ENCODE measurements around the gene XPR1. TPM values are rescaled to one million over a fixed set of nuclear protein-coding genes. Genes with fewer than 3 reads are reported as not detected.

Gene XPR1
- total RNA-seq, 1 experiment from 2014 or later: 19.9 TPM

DNA sequence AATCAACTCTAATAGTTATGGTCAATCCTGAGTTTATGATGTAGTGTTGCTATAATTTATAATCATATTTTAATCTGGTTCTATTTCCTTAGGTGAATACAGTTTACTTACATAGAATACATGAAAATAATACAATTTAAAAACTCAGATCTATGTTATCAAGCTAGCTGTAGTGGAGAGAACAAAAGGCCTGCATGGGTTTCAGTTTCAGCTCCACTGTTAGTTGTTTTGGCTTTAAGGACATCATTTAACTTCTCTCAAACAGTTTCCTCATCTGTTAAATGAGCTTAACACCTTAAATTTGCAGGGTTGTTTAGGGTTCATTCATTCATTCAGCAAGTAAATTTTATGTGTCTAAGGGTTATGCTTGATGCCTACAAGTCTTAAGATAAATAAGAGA is 182.4 kb downstream of the XPR1 start:
- Histone ChIP-seq H3K9me2 (ENCODE audit: insufficient read depth) (no peaks in the 10 kb centered on the region), H4K20me1 (ENCODE audit: insufficient read depth) (no peaks in the 10 kb centered on the region), H2AFZ (ENCODE audit: low read depth, low read length, poor library complexity, severe bottlenecking) (no peak overlapping the region), H3K4me1 (ENCODE audit: control insufficient read depth in 1 of 2, insufficient read depth in 2 of 2, low read length in 2 of 2) (no peaks in the 10 kb centered on the region), H3K27ac (ENCODE audit: low read depth, low read length) (no peak overlapping the region), H3K27me3 (ENCODE audit: insufficient read depth, low read length) (no peaks in the 10 kb centered on the region), H3K9me3 (ENCODE audit: control insufficient read depth in 1 of 2, insufficient read depth in 1 of 2, low read depth in 1 of 2, low read length in 2 of 2) (no peaks in the 10 kb centered on the region), H3K9ac (ENCODE audit: low read length) (no peak overlapping the region), H3K79me2 (ENCODE audit: insufficient read depth, low read length) (no peaks in the 10 kb centered on the region), H3K4me3 (replicated peaks in 1 of 2; ENCODE audit: low read depth in 1 of 2, low read length in 2 of 2) (no peak overlapping the region), H3K4me2 (ENCODE audit: low read length) (no peak overlapping the region), H3K36me3 (ENCODE audit: control insufficient read depth in 1 of 2, insufficient read depth in 2 of 2, low read length in 2 of 2) (no peaks in the 10 kb centered on the region)
- BruUV-seq (replicated peaks): no TSS peak
- ChIA-PET RAD21 (ENCODE audit: low non-redundant PET in 1 of 2, low total read pairs in 2 of 2, uncharacterized antibody in 2 of 2, unreplicated experiment in 2 of 2) (no interaction called here), CTCF (no interaction called here), POLR2A (no interaction called here)
- ATAC-seq (no peak), DNase-seq (ENCODE audit: low read depth, low spot score) (no peak)
- intact Hi-C loops (cut with micrococcal nuclease): no loop called here
- no peak for TF ChIP-seq CEBPB (IDR thresholded peaks at IDR 0.05; ENCODE audit: low read depth)
- no peak for TF ChIP-seq JUND (IDR thresholded peaks at IDR 0.05)
- TF ChIP-seq EGR1 (IDR thresholded peaks at IDR 0.05; ENCODE audit: low read depth): no peak
- no peak for TF ChIP-seq EZH2phosphoT487 (IDR thresholded peaks at IDR 0.05; ENCODE audit: borderline replicate concordance)
- TF ChIP-seq RAD21 (IDR thresholded peaks at IDR 0.05; ENCODE audit: low read depth): no peak
- TF ChIP-seq SIN3A (IDR thresholded peaks at IDR 0.05; ENCODE audit: low read depth): no peak
- no peak for TF ChIP-seq TCF7L2 (IDR thresholded peaks at IDR 0.05; ENCODE audit: borderline replicate concordance, extremely low read depth, insufficient read depth, insufficient read length)
- no peak for TF ChIP-seq CBX3 (IDR thresholded peaks at IDR 0.05; ENCODE audit: low read depth)
- TF ChIP-seq, protein P1, sequence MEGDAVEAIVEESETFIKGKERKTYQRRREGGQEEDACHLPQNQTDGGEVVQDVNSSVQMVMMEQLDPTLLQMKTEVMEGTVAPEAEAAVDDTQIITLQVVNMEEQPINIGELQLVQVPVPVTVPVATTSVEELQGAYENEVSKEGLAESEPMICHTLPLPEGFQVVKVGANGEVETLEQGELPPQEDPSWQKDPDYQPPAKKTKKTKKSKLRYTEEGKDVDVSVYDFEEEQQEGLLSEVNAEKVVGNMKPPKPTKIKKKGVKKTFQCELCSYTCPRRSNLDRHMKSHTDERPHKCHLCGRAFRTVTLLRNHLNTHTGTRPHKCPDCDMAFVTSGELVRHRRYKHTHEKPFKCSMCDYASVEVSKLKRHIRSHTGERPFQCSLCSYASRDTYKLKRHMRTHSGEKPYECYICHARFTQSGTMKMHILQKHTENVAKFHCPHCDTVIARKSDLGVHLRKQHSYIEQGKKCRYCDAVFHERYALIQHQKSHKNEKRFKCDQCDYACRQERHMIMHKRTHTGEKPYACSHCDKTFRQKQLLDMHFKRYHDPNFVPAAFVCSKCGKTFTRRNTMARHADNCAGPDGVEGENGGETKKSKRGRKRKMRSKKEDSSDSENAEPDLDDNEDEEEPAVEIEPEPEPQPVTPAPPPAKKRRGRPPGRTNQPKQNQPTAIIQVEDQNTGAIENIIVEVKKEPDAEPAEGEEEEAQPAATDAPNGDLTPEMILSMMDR (IDR thresholded peaks at IDR 0.05 in 2 of 3, conservative IDR thresholded peaks at IDR 0.05 in 1 of 3; ENCODE audit: borderline replicate concordance in 1 of 3, insufficient read depth in 1 of 3, low read depth in 2 of 3, low read length in 2 of 3): no peak

DNA sequence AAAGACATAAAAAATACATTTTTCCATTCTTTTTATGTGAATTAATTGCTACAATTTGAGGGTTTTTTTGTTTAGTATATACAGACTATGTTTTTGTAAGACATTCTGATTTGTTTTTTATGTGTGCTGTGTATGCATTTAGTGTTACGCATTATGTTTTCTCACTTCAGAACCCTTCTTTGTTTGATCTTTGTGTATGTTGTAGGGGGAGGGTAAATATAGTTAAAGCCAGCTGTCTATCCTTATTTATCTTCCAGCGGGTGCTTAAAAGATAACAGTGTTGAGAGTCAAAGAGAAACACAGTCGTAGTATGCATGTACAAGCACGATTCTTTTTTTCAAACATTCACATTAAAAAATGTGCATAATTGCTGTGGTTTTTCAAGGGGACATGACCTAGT is 183.4 kb downstream of the XPR1 start:
- H3K4me2 ChIP-seq (ENCODE audit: low read length): no peak overlapping the region
- ATAC-seq: no peak
- TF ChIP-seq JUND (IDR thresholded peaks at IDR 0.05) (no peak), SRF (IDR thresholded peaks at IDR 0.05; ENCODE audit: low read depth) (no peak), TCF7L2 (IDR thresholded peaks at IDR 0.05; ENCODE audit: borderline replicate concordance, extremely low read depth, insufficient read depth, insufficient read length) (no peak), ZFX (IDR thresholded peaks at IDR 0.05) (no peak), ELF1 (IDR thresholded peaks at IDR 0.05; ENCODE audit: borderline replicate concordance, low read depth) (no peak), CBX3 (IDR thresholded peaks at IDR 0.05; ENCODE audit: low read depth) (no peak), POLR2A (IDR thresholded peaks at IDR 0.05; ENCODE audit: borderline replicate concordance, extremely low read depth, insufficient read depth, insufficient read length) (no peak), SIN3A (IDR thresholded peaks at IDR 0.05; ENCODE audit: low read depth) (no peak)
- TF ChIP-seq, protein P2, sequence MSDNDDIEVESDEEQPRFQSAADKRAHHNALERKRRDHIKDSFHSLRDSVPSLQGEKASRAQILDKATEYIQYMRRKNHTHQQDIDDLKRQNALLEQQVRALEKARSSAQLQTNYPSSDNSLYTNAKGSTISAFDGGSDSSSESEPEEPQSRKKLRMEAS (IDR thresholded peaks at IDR 0.05): no peak
- TF ChIP-seq, protein P3, sequence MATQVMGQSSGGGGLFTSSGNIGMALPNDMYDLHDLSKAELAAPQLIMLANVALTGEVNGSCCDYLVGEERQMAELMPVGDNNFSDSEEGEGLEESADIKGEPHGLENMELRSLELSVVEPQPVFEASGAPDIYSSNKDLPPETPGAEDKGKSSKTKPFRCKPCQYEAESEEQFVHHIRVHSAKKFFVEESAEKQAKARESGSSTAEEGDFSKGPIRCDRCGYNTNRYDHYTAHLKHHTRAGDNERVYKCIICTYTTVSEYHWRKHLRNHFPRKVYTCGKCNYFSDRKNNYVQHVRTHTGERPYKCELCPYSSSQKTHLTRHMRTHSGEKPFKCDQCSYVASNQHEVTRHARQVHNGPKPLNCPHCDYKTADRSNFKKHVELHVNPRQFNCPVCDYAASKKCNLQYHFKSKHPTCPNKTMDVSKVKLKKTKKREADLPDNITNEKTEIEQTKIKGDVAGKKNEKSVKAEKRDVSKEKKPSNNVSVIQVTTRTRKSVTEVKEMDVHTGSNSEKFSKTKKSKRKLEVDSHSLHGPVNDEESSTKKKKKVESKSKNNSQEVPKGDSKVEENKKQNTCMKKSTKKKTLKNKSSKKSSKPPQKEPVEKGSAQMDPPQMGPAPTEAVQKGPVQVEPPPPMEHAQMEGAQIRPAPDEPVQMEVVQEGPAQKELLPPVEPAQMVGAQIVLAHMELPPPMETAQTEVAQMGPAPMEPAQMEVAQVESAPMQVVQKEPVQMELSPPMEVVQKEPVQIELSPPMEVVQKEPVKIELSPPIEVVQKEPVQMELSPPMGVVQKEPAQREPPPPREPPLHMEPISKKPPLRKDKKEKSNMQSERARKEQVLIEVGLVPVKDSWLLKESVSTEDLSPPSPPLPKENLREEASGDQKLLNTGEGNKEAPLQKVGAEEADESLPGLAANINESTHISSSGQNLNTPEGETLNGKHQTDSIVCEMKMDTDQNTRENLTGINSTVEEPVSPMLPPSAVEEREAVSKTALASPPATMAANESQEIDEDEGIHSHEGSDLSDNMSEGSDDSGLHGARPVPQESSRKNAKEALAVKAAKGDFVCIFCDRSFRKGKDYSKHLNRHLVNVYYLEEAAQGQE (IDR thresholded peaks at IDR 0.05; ENCODE audit: low read depth): no peak
- TF ChIP-seq, protein P4, sequence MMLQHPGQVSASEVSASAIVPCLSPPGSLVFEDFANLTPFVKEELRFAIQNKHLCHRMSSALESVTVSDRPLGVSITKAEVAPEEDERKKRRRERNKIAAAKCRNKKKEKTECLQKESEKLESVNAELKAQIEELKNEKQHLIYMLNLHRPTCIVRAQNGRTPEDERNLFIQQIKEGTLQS (IDR thresholded peaks at IDR 0.05): no peak

More for the DNA sequence above, 183.4 kb downstream of the XPR1 start:
- Histone ChIP-seq H3K4me1 (ENCODE audit: control insufficient read depth in 1 of 2, insufficient read depth in 2 of 2, low read length in 2 of 2) (no peaks in the 10 kb centered on the region), H3K27ac (ENCODE audit: low read depth, low read length) (no peak overlapping the region), H3K9me3 (ENCODE audit: control insufficient read depth in 1 of 2, insufficient read depth in 1 of 2, low read depth in 1 of 2, low read length in 2 of 2) (no peaks in the 10 kb centered on the region), H3K79me2 (ENCODE audit: insufficient read depth, low read length) (no peaks in the 10 kb centered on the region), H2AFZ (ENCODE audit: low read depth, low read length, poor library complexity, severe bottlenecking) (no peak overlapping the region), H3K9ac (ENCODE audit: low read length) (no peak overlapping the region), H3K27me3 (ENCODE audit: insufficient read depth, low read length) (no peaks in the 10 kb centered on the region), H4K20me1 (ENCODE audit: insufficient read depth) (no peaks in the 10 kb centered on the region), H3K9me2 (ENCODE audit: insufficient read depth) (no peaks in the 10 kb centered on the region), H3K36me3 (ENCODE audit: control insufficient read depth in 1 of 2, insufficient read depth in 2 of 2, low read length in 2 of 2) (no peaks in the 10 kb centered on the region), H3K4me3 (replicated peaks in 1 of 2; ENCODE audit: low read depth in 1 of 2, low read length in 2 of 2) (no peak overlapping the region)
- BruUV-seq (replicated peaks): no TSS peak
- intact Hi-C loops (cut with micrococcal nuclease): no loop called here
- no peak for DNase-seq (ENCODE audit: low read depth, low spot score)
- RAD21 ChIA-PET (ENCODE audit: low non-redundant PET in 1 of 2, low total read pairs in 2 of 2, uncharacterized antibody in 2 of 2, unreplicated experiment in 2 of 2): no interaction called here
- CTCF ChIA-PET: no interaction called here
- POLR2A ChIA-PET: no interaction called here

Data from HCT116 (cell line).